HCT116 (cell line): ENCODE data around the gene TAF3. TPM values are rescaled to one million over a fixed set of nuclear protein-coding genes. Genes with fewer than 3 reads are reported as not detected.

Experiments used
- ATAC-seq: fragments of 200-7000 bp; cut with Tn5 transposase; 2 replicates; pipeline ENCODE4 v1.9.1; 2020; ENCODE audit warnings: mild to moderate bottlenecking, moderate library complexity
- BruUV-seq: library from RNA; stranded (reverse); fragments of 400-500 nt; replicated peaks from 2 replicates; lab custom pipeline; 2021; lab: Mats Ljungman, UMichigan
- CTCF ChIA-PET: fragments of 300-600 bp; sonication (Branson Sonifier 250); formaldehyde crosslinking; loops from one replicate; lab custom pipeline; 2021; ENCODE audit warnings: antibody characterized with exemption; lab: Charles Lee
- POLR2A ChIA-PET: fragments of 300-600, 350-600 bp; sonication (Branson Sonifier 250); formaldehyde crosslinking; loops from one replicate; lab custom pipeline; 2021; ENCODE audit warnings: antibody characterized with exemption; lab: Charles Lee
- RAD21 ChIA-PET, 2 experiments: fragments of 300-600 bp; sonication (Branson Sonifier 250); formaldehyde crosslinking; loops; one replicate each; lab custom pipeline; 2023; ENCODE audit warnings: low total read pairs in 2 of 2; ENCODE audit not compliant: uncharacterized antibody in 2 of 2, unreplicated experiment in 2 of 2, low non-redundant PET in 1 of 2; lab: Charles Lee
- DNase-seq: peaks from one replicate; pipeline ENCODE4 v3.0.0-alpha.2; 2010; ENCODE audit warnings: low read depth, low spot score
- H2AFZ ChIP-seq: fragments of 200-600 bp; shearing (Covaris generic), sonication (generic); 2 replicates; pipeline ENCODE4 v1.6.1; 2017; ENCODE audit warnings: low read depth, mixed run types, mixed read lengths, antibody characterized with exemption, low read length; ENCODE audit not compliant: poor library complexity, severe bottlenecking
- H3K27ac ChIP-seq: 2 replicates; pipeline ENCODE4 v1.5.1; 2012; ENCODE audit warnings: low read depth, low read length
- H3K27me3 ChIP-seq: fragments of 200-600 bp; sonication (generic); 2 replicates; pipeline ENCODE4 v1.6.1; 2016; ENCODE audit warnings: mixed run types, low read length, mixed read lengths; ENCODE audit not compliant: insufficient read depth
- H3K36me3 ChIP-seq, 2 experiments: fragments of 200-500 bp in 1 of 2; fragments of 200-600 bp in 1 of 2; sonication (Bioruptor generic) in 1 of 2; sonication (generic) in 1 of 2; 2 replicates each; pipeline versions ENCODE4 v1.5.1 to v1.6.1; 2014 to 2016; ENCODE audit warnings: low read length in 2 of 2, inconsistent platforms in 1 of 2, mixed read lengths in 1 of 2, mixed run types in 1 of 2; ENCODE audit not compliant: insufficient read depth in 2 of 2, control insufficient read depth in 1 of 2
- H3K4me1 ChIP-seq, 2 experiments: fragments of 200-600 bp in 1 of 2; sonication (generic) in 1 of 2; 2 replicates each; pipeline versions ENCODE4 v1.5.1 to v1.6.1; 2012 to 2017; ENCODE audit warnings: low read length in 2 of 2, inconsistent platforms in 1 of 2, mild to moderate bottlenecking in 1 of 2, mixed read lengths in 1 of 2, mixed run types in 1 of 2, moderate library complexity in 1 of 2; ENCODE audit not compliant: insufficient read depth in 2 of 2, control insufficient read depth in 1 of 2
- H3K4me2 ChIP-seq: fragments of 200-600 bp; sonication (generic); 2 replicates; pipeline ENCODE4 v1.6.1; 2017; ENCODE audit warnings: mixed run types, low read length, mixed read lengths
- H3K4me3 ChIP-seq, 2 experiments: fragments of 200-600 bp in 1 of 2; sonication (generic) in 1 of 2; replicated peaks in 1 of 2; 2 replicates each; pipeline ENCODE4 v1.5.1; 2011 to 2016; ENCODE audit warnings: low read length in 2 of 2, control low read depth in 1 of 2, low read depth in 1 of 2, mild to moderate bottlenecking in 1 of 2, mixed read lengths in 1 of 2, mixed run types in 1 of 2
- H3K79me2 ChIP-seq: fragments of 200-600 bp; sonication (generic); 2 replicates; pipeline ENCODE4 v1.6.1; 2017; ENCODE audit warnings: mild to moderate bottlenecking, mixed run types, low read length, moderate library complexity, mixed read lengths; ENCODE audit not compliant: insufficient read depth
- H3K9ac ChIP-seq: fragments of 200-600 bp; sonication (generic); 2 replicates; pipeline ENCODE4 v1.6.1; 2016; ENCODE audit warnings: low read length, mixed read lengths
- H3K9me2 ChIP-seq: fragments of 200-600 bp; sonication (generic), shearing (Covaris generic); 2 replicates; pipeline ENCODE4 v1.6.1; 2017; ENCODE audit warnings: mixed run types, mild to moderate bottlenecking, moderate library complexity; ENCODE audit not compliant: insufficient read depth
- H3K9me3 ChIP-seq, 2 experiments: fragments of 200-500 bp in 1 of 2; fragments of 200-600 bp in 1 of 2; sonication (Bioruptor generic) in 1 of 2; sonication (generic) in 1 of 2; 2 replicates each; pipeline ENCODE4 v1.6.1; 2014 to 2017; ENCODE audit warnings: low read length in 2 of 2, mixed read lengths in 2 of 2, inconsistent platforms in 1 of 2, low read depth in 1 of 2, mild to moderate bottlenecking in 1 of 2, mixed run types in 1 of 2, moderate library complexity in 1 of 2; ENCODE audit not compliant: control insufficient read depth in 1 of 2, insufficient read depth in 1 of 2
- H4K20me1 ChIP-seq: fragments of 200-600 bp; sonication (generic), shearing (Covaris generic); 2 replicates; pipeline ENCODE4 v1.6.1; 2017; ENCODE audit warnings: mixed run types, mild to moderate bottlenecking, moderate library complexity; ENCODE audit not compliant: insufficient read depth
- CTCF ChIP-seq, 3 experiments: fragments of 200-600 bp in 1 of 3; sonication (generic) in 1 of 3; IDR thresholded peaks in 2 of 3; conservative IDR thresholded peaks in 1 of 3; 2 replicates each; pipeline ENCODE4 v1.5.1; 2012 to 2017; ENCODE audit warnings: low read depth in 2 of 3, low read length in 2 of 3, antibody characterized with exemption in 1 of 3, borderline replicate concordance in 1 of 3, control low read depth in 1 of 3, mild to moderate bottlenecking in 1 of 3, mixed read lengths in 1 of 3, mixed run types in 1 of 3, moderate library complexity in 1 of 3; ENCODE audit not compliant: insufficient read depth in 1 of 3
- EGR1 ChIP-seq: IDR thresholded peaks from 2 replicates; pipeline ENCODE4 v1.6.1; 2012; ENCODE audit warnings: low read depth
- RAD21 ChIP-seq: IDR thresholded peaks from 2 replicates; pipeline ENCODE4 v1.6.1; 2012; ENCODE audit warnings: low read depth, mild to moderate bottlenecking
- SP1 ChIP-seq: IDR thresholded peaks from 2 replicates; pipeline ENCODE4 v1.6.1; 2012; ENCODE audit warnings: low read depth
- TCF7L2 ChIP-seq: IDR thresholded peaks from 2 replicates; pipeline ENCODE4 v1.7.0; 2011; ENCODE audit warnings: borderline replicate concordance, inconsistent platforms; ENCODE audit not compliant: insufficient read depth, insufficient read length; ENCODE audit errors: extremely low read depth
- intact Hi-C: fragments of 100-400 bp; cut with micrococcal nuclease; formaldehyde crosslinking; loops from 2 replicates; pipeline ENCODE4 v1.10.0; 2022
- total RNA-seq: library from RNA; stranded (reverse); gene quantifications from one replicate; pipeline ENCODE4 v1.2.1, GENCODE V29; 2021; ENCODE audit not compliant: unreplicated experiment

Gene TAF3
- total RNA-seq, 1 experiment from 2014 or later: 8.0 TPM

DNA sequence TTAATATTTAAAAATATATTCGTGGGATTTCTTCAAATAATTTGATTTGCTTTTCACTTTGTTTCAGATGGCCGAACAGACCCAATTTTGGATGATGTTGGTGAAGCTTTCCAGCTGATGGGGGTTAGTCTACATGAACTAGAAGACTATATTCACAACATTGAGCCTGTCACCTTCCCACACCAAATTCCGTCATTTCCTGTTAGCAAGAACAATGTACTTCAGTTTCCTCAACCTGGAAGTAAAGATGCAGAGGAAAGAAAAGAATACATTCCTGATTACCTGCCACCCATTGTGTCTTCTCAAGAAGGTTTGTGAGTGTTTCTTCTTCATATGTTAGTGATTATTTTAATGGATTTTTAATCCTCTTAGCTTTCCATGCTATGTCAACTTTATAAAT, 5.9 kb downstream of the TAF3 start:
- no TSS peak for BruUV-seq
- intact Hi-C loops: no loop called here
- POLR2A ChIA-PET: no interaction called here
- ATAC-seq: no peak
- H3K9me2 ChIP-seq: no peaks in the 10 kb centered on the region
- no peak overlapping the region for H2AFZ ChIP-seq
- no peak overlapping the region for H3K4me3 ChIP-seq
- H3K9me3 ChIP-seq: no peaks in the 10 kb centered on the region
- H3K27me3 ChIP-seq: no peaks in the 10 kb centered on the region
- H3K27ac ChIP-seq: no peak overlapping the region
- TF ChIP-seq TCF7L2 (no peak), RAD21 (no peak)
- H3K4me1 ChIP-seq: peaks cover 11 to 16% of the 10 kb centered on the region in 2 experiments
- H3K9ac ChIP-seq: no peak overlapping the region
- H3K4me2 ChIP-seq: no peak overlapping the region
- no peaks in the 10 kb centered on the region for H4K20me1 ChIP-seq
- DNase-seq: no peak
- CTCF ChIA-PET: no interaction called here
- RAD21 ChIA-PET: no interaction called here
- peaks cover 22% of the 10 kb centered on the region for H3K79me2 ChIP-seq
- H3K36me3 ChIP-seq: peaks cover 4 to 9% of the 10 kb centered on the region in 2 experiments; a peak in 3 of 4 replicates

DNA sequence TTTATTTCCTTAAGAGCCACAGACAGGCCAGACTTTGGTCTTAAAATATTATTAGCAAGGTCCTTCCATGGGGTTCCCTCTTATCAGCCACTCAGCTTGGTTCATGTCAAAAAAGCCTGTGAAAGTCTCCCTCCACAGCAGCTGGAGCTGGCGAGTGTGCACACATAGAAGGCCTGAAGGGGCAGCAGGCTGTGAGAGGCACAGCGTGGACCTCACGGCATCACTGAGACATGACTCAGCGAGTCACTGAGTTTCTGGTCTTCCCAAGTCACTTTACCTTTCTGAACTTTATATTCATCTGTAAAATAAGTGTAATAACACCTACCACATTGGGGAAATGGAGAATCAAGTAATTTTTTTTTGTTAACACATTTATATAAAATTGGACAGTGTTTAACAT, 8.7 kb downstream of the TAF3 start:
- H4K20me1 ChIP-seq: no peaks in the 10 kb centered on the region
- ATAC-seq: peak; percentile 86
- DNase-seq: no peak
- TF ChIP-seq CTCF (IDR thresholded peaks at IDR 0.05 in 2 of 3, conservative IDR thresholded peaks at IDR 0.05 in 1 of 3; ENCODE audit: borderline replicate concordance in 1 of 3, insufficient read depth in 1 of 3, low read depth in 2 of 3, low read length in 2 of 3) (peak in 2 of 3 experiments; percentile 23 to 25; a peak in 1 of 6 replicates), SP1 (no peak), EGR1 (no peak)
- TF ChIP-seq, all 23 proteins: peak for 1
- Histone ChIP-seq H3K79me2 (peaks cover 7% of the 10 kb centered on the region; the same call in 1 of the 2 replicates), H3K4me3 (no peak overlapping the region), H3K9me2 (no peaks in the 10 kb centered on the region), H3K4me1 (peaks cover 6 to 9% of the 10 kb centered on the region in 2 experiments; a peak in 3 of 4 replicates), H3K9ac (no peak overlapping the region), H2AFZ (no peak overlapping the region), H3K9me3 (no peaks in the 10 kb centered on the region), H3K36me3 (peaks cover 4 to 9% of the 10 kb centered on the region in 2 experiments; a peak in 3 of 4 replicates), H3K4me2 (peak overlapping the region; percentile 8; the same call in 1 of the 2 replicates), H3K27ac (0 out of 2 replicates have a peak overlapping the region, but pooled peaks have one; percentile 1), H3K27me3 (no peaks in the 10 kb centered on the region)
- ChIA-PET RAD21 (no interaction called here), CTCF (no interaction called here), POLR2A (no interaction called here)
- no TSS peak for BruUV-seq
- intact Hi-C loops: no loop called here
